HK-2 (cell line): Measurements from ENCODE around the gene WASHC3.
"Not testable (repeated sequence)": the region's sequence is repeated elsewhere in the genome, so short reads cannot be mapped to it uniquely, and the experiment has no call there.

Experiments used
- DNase-seq: peaks from one replicate; pipeline ENCODE4 v3.0.0-alpha.2; 2018; ENCODE audit not compliant: unreplicated experiment

WASHC3 gene

DNA sequence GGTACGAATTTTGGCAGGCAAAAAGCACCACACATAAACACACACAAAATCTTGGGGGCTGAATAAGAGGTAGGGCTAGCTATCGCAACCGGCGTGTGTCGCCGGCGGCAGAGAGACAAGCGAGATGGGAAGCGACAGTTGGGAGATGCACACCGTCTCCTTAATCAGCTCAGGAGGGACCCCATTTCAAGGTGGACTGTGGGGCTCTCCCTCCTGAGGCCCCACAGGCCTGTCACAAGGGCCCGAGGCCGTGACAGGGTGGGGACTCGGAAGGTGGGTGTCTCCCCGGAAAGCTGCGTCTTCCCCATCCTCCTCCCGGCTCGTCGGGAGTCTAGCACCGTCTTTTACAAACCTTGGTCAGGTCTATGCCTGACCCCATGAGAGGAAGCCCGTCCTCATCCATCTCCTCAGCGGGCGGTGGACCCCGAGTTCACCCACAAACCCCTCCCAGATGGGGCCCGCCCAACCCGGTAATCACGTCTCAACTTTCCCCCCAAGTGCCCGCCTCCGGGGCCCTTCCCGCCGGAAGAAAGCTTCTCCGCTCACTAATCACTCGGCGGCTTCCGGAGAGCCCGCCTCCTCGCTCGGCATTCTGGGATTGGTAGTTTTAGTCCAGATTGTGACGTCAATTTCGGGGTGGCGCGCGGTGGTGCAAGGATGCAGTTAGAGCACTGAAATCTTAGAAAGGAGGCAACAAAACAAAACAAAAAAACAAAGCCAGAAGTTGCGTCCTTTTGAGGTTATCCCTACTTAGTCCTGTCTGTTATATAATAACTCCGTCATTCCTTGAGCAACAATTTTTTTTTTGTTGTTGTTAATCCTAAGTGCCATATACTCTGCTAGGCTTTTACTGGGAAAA, at the start of gene WASHC3:
WASHC3 (minus strand) TSS at position 432 of the 859 bp plus-strand sequence; CDS start at position 403, 29 bp downstream.
- peak; percentile 92 for DNase-seq

DNA sequence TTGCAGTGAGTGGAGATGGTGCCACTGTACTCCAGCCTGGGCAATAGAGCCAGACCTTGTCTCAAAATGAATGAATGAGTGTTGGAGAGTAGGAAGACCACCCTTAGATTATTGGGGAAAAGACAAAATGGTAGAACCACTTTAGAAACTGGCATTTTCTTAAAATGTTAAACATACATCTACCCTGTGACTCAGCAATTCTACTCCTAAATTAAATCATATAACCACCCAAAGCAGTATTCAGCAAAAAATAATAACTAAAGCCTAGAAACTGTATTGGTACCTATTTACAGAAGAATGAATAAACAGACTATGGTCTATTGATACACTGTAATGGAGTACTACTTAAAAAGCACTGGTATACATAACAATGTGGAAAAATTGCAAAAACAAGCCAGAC, 49.0 kb upstream of the WASHC3 start:
- no peak for DNase-seq

DNA sequence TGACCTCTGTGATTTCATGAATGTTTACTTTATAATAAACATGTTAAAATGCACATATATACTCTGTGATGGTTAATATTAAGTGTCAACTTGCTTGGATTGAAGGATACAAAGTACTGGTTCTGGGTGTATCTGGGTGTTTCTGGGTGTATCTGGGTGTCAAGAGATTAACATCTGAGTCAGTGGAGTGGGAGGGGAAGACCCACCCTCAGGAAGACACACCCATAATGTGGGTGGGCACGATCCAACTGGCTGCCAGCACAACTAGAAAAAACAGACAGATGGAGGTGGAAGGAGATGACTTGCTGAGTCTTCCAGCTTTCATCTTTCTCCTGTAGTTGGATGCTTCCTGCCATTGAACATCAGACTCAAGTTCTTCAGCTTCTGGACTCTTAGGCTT, 46.2 kb upstream of the WASHC3 start:
- no peak for DNase-seq

DNA sequence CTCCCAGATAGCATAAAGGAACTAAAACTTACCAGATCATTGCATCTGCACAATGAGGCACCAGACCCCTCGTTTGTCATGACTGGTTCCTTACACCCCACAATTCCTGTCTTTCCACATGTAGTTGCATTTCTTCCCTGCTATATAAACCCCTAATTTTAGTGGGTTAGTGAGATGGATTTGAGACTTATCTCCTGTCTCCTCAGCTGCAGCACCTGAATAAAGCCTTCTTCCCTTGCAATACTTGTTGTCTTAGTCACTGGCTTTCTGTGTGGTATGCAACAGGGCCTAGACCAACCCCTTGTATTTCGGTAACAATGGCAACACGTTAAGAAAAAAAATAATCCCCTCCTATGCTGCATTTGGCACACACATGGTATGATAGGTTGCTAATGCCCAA, 45.1 kb upstream of the WASHC3 start:
- no peak for DNase-seq

- no peak for DNase-seq
Measured at GRCh38 chr12:102096855-102097254, 35.1 kb upstream of the WASHC3 start.

GRCh38 chr12:102095677-102096263, 34.0 kb upstream of the WASHC3 start:
- DNase-seq, result no peak

DNA sequence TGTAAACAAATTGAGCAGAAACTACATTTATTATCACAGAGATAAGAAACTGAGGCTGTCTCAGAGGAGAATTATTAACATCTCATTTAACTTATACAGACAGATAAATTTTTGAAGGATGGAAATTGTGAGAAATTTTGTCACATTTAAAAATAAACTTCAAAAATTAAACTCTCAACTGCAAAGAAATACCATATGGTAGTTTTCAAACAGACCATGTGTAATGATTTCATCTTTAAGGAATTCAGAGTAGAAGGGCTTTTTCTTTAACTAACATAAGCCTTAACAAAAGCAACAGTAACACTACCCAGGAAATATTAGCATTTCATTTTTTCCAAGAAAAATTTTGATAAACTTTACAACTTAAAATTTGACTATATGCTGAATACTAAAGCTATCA, 31.5 kb upstream of the WASHC3 start:
- DNase-seq, result no peak

GRCh38 chr12:102089228-102089835, 27.5 kb upstream of the WASHC3 start:
- DNase-seq, result not testable (repeated sequence)

DNA sequence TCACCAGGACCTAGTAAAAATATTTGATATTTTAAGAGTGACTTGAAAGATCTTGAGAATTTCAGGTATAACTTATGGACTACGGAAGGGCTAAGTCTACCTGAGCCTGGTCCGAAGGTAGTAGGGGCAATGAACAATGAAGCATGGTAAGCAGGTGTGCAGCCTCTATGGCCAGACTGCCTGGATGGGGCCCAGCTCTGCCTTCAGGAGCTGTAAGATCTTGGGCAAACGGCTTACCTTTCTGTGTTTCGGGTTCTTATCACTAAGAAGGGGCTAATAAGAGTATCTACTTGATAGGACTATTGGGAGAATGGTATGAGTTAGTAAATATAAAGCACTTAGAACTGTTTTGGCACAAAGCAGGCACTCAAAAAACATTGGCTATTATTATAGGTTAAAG, 19.1 kb upstream of the WASHC3 start:
- no peak for DNase-seq

DNA sequence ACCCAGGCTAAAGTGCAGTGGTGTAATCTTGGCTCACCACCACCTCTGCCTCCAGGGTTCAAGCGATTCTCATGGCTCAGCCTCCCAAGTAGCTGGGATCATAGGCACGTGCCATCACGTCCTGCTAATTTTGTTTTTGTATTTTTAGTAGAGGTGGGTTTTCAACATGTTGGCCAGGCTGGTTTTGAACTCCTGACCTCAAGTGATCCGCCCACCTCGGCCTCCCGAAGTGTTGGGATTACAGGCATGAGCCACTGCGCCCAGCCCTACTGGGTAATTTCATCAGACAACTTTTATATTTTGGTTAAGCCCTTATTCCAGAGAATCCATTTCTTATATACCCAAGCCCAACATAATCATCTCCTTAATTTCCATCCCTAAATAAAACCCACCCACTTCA, 10.3 kb upstream of the WASHC3 start:
- DNase-seq, result not testable (repeated sequence)

- DNase-seq, result no peak
Measured at GRCh38 chr12:102069707-102070106, 7.9 kb upstream of the WASHC3 start.

DNA sequence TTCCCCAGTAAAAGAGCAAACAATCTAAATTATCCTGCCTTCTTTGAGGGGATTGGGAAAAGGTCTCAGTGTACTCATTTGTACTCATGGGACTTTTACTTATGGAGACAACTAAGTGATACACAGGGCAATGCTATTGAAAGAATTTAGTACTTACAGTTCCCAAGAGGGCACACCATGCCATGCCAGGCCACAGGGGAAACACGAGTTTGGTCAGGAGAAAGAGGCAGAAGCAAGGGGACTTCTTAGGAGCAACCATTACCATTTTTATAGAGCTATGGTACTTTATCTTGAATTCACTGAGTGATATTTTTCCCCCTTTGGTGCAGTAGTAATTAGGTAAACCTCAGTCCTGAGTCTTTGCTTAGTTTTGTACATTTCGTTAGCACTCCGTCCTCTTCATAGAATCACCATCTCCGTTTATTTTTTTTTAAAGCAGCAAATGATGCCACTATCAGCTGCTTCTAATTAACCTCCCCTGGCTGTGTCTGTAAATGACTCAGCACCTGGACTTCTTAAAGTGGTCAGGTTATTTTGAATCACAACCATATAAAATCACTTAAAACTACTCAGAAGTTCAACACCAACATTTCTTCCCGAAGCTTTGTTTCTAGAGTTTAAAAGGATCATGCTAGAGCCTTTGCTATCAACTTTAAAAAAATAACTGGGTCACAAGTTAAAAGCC, 5.9 kb upstream of the WASHC3 start:
- DNase-seq, result no peak

- DNase-seq, result no peak
Measured at GRCh38 chr12:102064476-102064875, 2.7 kb upstream of the WASHC3 start.

GRCh38 chr12:102063069-102063468, 1.3 kb upstream of the WASHC3 start:
- no peak for DNase-seq

DNA sequence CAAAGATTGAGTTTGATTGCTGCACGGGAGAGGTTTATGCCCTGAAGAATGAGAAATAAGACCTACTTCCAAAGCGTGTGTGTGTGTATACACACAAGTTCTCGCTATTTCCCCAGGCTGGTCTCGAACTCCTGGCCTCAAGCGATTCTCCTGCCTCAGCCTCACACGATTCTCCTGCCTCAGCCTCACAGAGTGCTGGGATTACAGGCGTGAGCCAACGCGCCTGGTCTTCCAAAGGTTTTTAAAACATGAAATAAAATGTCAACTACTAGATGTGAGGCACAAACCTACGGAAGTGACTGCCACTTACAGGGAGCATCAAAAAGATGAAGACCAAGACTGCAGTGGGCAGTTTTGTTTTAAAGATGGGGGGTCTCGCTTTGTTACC, 622 bp upstream of the WASHC3 start:
- DNase-seq, result no peak

DNA sequence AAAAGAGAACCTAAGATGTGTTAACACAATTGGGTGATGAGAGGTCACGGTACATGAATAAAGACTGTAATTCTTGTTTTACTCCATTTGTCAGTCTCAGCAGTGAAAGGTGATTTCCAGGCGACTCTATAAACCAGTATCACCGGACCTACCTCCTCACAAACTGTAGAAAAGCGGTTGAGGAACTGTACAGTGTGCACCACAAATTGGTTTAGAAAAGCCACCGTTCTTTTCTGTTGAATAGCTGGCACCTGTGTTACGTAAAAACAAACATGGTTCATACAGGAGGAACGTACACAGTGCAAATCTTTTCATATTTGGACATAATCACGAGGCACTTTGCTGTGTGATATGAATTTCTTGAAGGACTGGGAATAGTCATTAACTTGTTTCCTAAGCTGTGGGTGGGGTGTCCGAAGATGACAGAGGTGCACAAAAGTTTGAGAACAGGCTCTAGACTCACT, 663 bp downstream of the WASHC3 start:
- no peak for DNase-seq

GRCh38 chr12:102059343-102059742, 2.4 kb downstream of the WASHC3 start:
- DNase-seq, result no peak

GRCh38 chr12:102054345-102054744, 7.4 kb downstream of the WASHC3 start:
- DNase-seq, result no peak

DNA sequence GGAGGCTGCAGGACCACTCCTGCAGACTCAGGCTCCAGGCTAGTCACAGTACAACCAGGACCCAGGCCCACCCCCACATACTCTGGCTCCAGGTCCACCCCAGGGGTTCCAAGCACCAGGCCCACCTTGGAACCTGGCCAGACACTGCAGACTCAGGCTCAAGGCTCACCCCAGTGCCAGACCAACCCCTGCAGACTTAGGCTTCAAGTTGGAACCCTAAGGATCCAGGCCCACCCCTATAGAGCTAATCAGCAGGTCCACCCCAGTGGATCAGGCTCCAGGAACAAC, 8.8 kb downstream of the WASHC3 start:
- no peak for DNase-seq

- no peak for DNase-seq
Measured at GRCh38 chr12:102052192-102053061, 9.4 kb downstream of the WASHC3 start.

DNA sequence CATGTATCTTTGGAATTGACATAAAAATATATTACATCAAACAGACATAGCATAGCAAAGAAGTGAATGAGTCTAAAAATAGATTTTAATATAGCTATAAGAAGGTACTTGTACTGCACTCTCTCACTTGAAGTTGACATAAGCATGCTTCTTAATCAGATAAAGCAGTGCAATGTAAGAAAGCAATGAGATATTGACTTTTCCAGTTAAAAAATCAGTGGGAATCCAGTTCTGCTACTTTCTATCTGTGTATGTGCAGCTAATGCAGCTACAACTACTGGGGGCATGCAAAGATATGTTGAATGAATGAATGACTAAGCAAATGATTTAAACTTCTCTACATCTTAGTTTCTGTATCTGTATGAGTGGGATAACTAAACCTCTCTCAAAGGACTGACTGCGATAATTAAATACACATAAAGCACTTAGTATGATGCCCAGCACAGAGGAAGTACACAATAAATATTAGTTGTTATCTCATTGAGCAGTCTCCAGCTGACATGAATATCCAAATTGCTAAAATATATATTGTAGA, 10.3 kb downstream of the WASHC3 start:
- DNase-seq, result no peak
